ENCODE results near the gene SNCA.

Gene SNCA

DNA sequence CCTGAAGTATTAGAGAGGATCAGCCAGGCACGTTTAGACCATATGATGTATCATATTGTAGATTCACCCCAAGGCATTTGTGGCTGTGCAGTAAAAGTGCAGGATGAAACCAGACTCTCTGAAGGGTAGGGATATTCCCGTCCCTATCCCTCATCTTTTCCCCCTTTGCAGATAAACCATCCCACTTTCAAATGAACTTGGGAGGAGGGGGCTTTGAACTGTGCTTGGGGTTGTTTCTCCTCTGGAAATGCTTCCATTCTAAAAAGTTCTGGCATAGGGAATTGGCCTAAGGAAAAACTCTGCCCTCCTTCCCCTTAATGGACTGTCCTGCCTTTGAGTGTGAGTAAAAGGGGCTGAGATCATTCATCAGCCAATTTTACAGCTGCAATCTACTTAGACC, 23.8 kb downstream of the SNCA start:
- no peak for DNase-seq (ENCODE audit: low spot score)

DNA sequence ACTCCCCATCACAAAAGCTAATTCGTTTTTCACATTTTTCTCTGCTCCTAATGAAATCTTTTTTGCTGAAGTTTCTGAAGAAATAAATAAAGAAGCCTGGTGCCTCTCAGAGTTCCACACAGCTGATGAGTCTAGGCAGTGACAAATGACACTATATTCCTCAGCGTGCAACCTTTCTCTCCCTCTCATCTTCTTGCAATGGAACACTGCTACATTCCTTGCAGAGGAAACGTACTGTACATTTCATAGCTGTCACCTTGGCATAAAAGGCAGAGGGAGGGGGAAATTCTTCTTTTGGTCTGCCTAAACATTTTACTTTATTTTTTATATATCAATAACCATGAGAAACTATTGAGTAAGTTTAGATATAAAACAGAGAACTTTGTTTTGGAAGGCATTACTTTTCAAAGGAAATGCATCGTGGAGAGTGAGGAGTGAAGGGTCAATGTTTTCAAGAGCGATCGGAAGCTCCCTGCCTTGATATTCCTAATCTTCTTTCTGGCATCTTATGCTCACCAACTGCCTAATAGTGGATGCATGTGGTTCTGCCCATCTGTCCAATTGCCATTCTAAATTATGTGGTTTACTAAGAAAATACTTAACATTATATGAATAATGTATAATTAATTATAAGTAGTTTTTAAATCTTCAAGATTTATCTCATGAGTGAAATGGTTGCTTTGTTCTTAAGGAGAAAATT, 29.4 kb downstream of the SNCA start:
- DNase-seq (ENCODE audit: low spot score) = no peak

GRCh38 chr4:89805297-89805696, 31.7 kb downstream of the SNCA start:
- no peak for DNase-seq (ENCODE audit: low spot score)

DNA sequence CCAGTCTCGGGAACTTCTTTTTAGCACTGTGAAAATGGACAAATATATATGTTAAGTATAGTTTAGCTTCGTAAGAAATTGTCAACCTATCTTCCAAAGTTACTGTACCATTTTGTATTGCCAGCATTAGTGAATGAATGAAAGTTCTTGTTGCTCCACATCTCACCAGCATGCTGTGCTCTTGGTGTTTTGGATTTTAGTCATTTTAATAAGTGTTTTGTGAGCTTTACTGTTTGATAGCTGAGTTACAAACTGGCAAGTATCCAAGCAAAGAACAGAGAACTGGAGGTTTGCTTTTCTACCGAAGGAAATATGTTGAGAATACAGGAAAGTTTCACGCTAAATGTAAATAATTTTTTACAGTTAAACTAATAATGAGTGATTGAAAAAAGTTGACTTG, 33.0 kb downstream of the SNCA start:
- DNase-seq (ENCODE audit: low spot score) = no peak

GRCh38 chr4:89803036-89803435, 33.9 kb downstream of the SNCA start:
- no peak for DNase-seq (ENCODE audit: low spot score)

- no peak for DNase-seq (ENCODE audit: low spot score)
Observed at GRCh38 chr4:89800527-89801103, 36.3 kb downstream of the SNCA start.

- DNase-seq (ENCODE audit: low spot score) = no peak
Observed at GRCh38 chr4:89800012-89800516, 36.9 kb downstream of the SNCA start.

- no peak for DNase-seq (ENCODE audit: low spot score)
Observed at GRCh38 chr4:89799071-89799470, 37.9 kb downstream of the SNCA start.

GRCh38 chr4:89797117-89797516, 39.8 kb downstream of the SNCA start:
- no peak for DNase-seq (ENCODE audit: low spot score)

DNA sequence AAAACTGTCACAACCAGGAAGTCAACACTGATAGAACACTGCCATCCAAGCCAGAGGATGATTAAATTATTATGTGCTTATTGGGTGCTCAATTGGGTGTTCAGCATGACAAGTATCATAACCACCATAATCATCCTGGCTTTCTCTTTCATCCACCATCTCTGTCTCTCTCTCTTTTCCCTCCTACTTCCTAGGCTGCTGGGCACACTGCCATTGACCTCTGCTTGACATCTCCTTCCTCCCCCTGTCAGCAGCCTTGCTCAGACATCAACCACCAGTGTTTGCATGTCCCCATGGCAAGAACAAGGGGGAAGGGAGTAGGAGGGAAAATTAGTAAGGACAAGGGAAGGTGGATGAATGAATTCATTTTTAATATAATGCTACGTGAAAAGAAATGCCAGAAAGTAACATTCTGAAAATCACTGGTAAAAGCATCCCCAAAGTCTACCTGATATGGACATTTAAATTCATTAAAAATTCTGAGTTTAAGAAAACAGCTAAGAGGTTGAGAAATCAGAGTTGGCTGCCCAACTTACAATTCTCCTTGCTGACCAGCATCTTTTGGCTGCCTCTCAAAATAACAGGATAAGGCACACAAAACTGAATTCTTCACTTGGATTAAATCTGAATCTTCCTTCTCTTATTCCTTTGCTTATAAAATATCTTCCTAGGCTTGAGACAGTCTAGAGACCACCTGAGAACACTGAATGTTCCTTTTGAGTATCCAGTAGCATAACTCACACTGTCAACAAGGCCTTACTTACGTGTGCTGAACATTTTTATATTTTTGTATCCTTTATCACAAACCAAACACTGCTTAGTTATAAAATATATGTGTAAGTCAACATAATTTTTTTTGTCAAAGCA, 48.5 kb downstream of the SNCA start:
- no peak for DNase-seq (ENCODE audit: low spot score)

DNA sequence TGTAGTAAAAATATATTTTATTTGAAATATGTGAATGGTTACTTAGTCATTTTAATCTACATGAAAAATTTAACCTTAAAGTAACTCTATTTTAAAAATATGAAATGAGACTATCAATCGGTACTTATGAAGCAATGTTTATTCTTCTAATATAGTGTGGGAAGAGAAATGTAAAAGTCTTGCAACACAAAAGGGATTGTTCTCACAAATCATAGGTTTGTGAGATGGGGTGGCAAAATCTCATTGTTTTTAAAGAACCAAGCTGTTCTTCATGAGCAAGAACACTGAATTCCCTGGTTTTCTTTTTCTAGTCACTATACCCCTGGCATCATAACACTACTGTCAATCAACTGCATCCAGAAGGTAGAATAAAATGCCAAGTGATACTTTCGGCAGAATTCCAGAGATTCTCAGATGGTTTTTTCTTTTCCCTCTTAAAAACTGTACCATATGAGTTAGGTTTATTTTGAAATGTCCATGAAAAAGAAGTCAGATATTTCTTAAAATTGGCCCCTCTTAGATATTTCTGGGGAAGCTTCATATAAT, 52.2 kb downstream of the SNCA start:
- no peak for DNase-seq (ENCODE audit: low spot score)

- DNase-seq (ENCODE audit: low spot score) = no peak
Observed at GRCh38 chr4:89781321-89781720, 55.6 kb downstream of the SNCA start.

DNA sequence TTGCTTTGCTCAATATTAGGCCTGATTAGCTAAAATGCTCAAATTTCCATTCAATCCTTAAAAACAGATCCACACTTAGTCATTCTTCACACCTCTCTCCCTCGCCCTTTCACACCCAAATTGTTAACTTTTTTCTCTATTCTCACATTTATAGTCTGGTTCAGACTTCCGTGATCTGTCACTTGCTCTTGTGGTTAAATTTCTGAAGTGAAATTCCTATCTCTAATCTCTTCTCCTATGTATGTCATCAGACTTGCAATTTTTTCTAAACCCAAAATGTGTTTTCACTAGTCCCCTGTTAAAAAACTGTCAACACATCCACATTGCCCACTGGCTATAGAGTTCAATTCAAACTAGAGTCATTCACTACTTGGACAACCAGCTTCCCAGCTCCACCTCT, 63.2 kb downstream of the SNCA start:
- no peak for DNase-seq (ENCODE audit: low spot score)

DNA sequence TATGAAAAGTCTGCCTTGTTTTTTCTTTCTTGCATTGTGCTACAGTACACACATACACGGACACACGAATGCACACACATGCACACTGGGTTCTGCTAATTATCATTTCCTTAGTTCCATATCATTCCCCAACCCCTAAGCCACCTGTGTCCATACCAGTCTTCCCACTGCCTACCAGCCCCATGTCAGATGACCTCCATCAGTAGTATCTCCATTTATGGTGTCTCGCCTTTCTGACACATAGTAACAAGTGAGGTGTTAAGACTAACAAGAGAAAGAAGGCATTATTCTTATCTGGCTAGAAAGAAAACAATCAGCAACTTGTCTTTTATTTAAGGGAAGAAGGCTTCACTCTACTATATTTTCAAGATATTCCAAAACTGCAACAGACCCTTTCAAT, 67.1 kb downstream of the SNCA start:
- DNase-seq (ENCODE audit: low spot score) = no peak

GRCh38 chr4:89767924-89768323, 69.0 kb downstream of the SNCA start:
- no peak for DNase-seq (ENCODE audit: low spot score)

DNA sequence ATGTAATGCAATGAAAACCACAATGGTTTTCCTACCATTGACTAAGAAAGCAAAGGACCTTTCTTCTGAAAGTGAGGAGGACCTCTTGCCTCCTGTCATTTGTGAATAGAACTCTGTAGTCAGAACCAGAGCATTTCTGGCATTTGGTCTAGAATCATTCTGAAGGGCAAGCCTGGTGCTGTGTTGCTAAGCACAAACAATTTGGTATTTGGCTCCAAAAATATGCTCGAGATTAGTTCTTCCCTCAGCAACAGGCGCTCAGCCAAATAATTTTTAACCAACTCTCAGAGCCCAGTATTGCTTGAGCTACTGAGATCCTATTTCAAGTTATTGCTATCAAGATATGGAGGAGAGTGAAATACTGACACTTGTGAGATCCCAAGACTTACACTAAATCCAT, 71.0 kb downstream of the SNCA start:
- no peak for DNase-seq (ENCODE audit: low spot score)

GRCh38 chr4:89765528-89765927, 71.4 kb downstream of the SNCA start:
- no peak for DNase-seq (ENCODE audit: low spot score)

DNA sequence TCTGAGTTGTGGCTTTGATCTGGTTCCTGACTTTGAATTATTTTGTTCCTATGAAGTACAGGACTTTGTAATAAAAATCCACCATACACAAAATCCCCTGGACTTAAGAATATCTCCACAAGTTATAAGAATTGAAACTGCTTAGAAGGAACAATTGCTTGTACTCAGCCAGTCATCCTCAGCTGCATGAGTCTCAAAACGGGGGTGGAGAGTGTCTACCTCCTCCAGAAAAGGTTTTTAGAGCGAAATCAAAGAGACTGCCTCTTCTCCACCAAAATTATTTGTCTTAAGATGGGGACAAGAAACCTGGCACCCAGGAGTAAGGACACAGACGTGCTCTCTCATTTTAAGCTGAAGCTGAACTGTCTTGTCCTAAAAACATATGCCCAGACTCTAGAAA, 74.7 kb downstream of the SNCA start:
- DNase-seq (ENCODE audit: low spot score) = no peak

- no peak for DNase-seq (ENCODE audit: low spot score)
Observed at GRCh38 chr4:89759426-89759825, 77.5 kb downstream of the SNCA start.

- no peak for DNase-seq (ENCODE audit: low spot score)
Observed at GRCh38 chr4:89757154-89757719, 79.7 kb downstream of the SNCA start.

DNA sequence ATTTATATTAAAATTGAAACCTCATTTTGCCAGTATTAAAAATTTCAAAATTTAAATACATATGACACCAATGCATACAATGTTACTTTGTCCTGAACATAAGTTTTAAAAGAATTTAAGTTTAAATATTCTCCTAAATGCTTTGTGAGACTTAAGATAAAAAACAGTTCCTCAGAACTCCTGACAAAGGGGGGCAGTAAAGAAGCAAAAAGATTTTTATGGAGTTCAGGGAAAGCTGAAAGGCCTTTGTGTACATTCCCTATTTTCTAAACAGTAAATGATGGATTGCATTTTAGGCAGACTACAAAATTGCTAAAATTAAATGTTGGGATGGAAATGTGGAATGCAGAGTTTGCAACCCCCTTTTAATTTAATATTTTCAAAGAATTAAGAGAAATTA, 81.7 kb downstream of the SNCA start:
- DNase-seq (ENCODE audit: low spot score) = no peak

- no peak for DNase-seq (ENCODE audit: low spot score)
Observed at GRCh38 chr4:89754531-89754930, 82.4 kb downstream of the SNCA start.
